Measurements from ENCODE around the gene AZIN2. TPM values are rescaled to one million over a fixed set of nuclear protein-coding genes. Genes with fewer than 3 reads are reported as not detected.

Gene AZIN2
- total RNA-seq, 4 donors from 2014 or later: 2.2 to 13.7 (median 3.5) TPM

- DNase-seq (ENCODE audit: low spot score in 2 of 2): no peak
- 94% methylated on average over 2 of the region's 2 CpGs for WGBS, 2 donors
- no peak overlapping the region for H3K4me3 ChIP-seq (ENCODE audit: low read depth, poor library complexity, severe bottlenecking)
- intact Hi-C loops (cut with DNase I; ENCODE audit: low total_unique reads): no loop called here
- no peak for TF ChIP-seq CTCF (IDR thresholded peaks at IDR 0.05)
- TF ChIP-seq POLR2A (IDR thresholded peaks at IDR 0.05): no peak
These were observed 33.7 kb upstream of the AZIN2 start for GRCh38 chr1:33047290-33047689.

GRCh38 chr1:33047839-33048305 is 33.1 kb upstream of the AZIN2 start:
- WGBS, 2 donors: 70 to 76% methylated on average over 2 of the region's 2 CpGs
- TF ChIP-seq POLR2A (IDR thresholded peaks at IDR 0.05) (no peak), CTCF (IDR thresholded peaks at IDR 0.05) (no peak)
- H3K4me3 ChIP-seq (ENCODE audit: low read depth, poor library complexity, severe bottlenecking): no peak overlapping the region
- no peak for DNase-seq (ENCODE audit: low spot score in 2 of 2)
- intact Hi-C loops (cut with DNase I; ENCODE audit: low total_unique reads): no loop called here

GRCh38 chr1:33048426-33048825 is 32.5 kb upstream of the AZIN2 start:
- no peak for DNase-seq (ENCODE audit: low spot score in 2 of 2)
- 80 to 84% methylated on average over 3 of the region's 3 CpGs for WGBS, 2 donors
- H3K4me3 ChIP-seq (ENCODE audit: low read depth, poor library complexity, severe bottlenecking): no peak overlapping the region
- TF ChIP-seq POLR2A (IDR thresholded peaks at IDR 0.05) (no peak), CTCF (IDR thresholded peaks at IDR 0.05) (no peak)
- intact Hi-C loops (cut with DNase I; ENCODE audit: low total_unique reads): no loop called here

- intact Hi-C loops (cut with DNase I; ENCODE audit: low total_unique reads): no loop called here
- H3K4me3 ChIP-seq (ENCODE audit: low read depth, poor library complexity, severe bottlenecking): no peak overlapping the region
- WGBS, 2 donors: 70 to 84% methylated on average over 7 of the region's 7 CpGs
- no peak for DNase-seq (ENCODE audit: low spot score in 2 of 2)
- TF ChIP-seq POLR2A (IDR thresholded peaks at IDR 0.05): no peak
- TF ChIP-seq CTCF (IDR thresholded peaks at IDR 0.05): no peak
These were observed 31.6 kb upstream of the AZIN2 start for GRCh38 chr1:33049371-33049770.

- no peak for DNase-seq (ENCODE audit: low spot score in 2 of 2)
- 69 to 79% methylated on average over 17 of the region's 17 CpGs for WGBS, 2 donors
- H3K4me3 ChIP-seq (ENCODE audit: low read depth, poor library complexity, severe bottlenecking): no peak overlapping the region
- TF ChIP-seq CTCF (IDR thresholded peaks at IDR 0.05): no peak
- TF ChIP-seq POLR2A (IDR thresholded peaks at IDR 0.05): no peak
- intact Hi-C loops (cut with DNase I; ENCODE audit: low total_unique reads): loop anchor here (10.0 kb wide), 1 partner anchor 126 kb away; no protein-coding TSS in a partner anchor
These were observed 30.5 kb upstream of the AZIN2 start for GRCh38 chr1:33050221-33051076.
